HepG2 (cell line): ENCODE data around the gene MCC. TPM values are rescaled to one million over a fixed set of nuclear protein-coding genes. Genes with fewer than 3 reads are reported as not detected.

Source experiments
- ATAC-seq: fragments of 200-7000 bp; cut with Tn5 transposase; 3 replicates; pipeline ENCODE4 v1.9.1; 2020; ENCODE audit warnings: mild to moderate bottlenecking, moderate library complexity
- BruUV-seq: library from RNA; stranded (reverse); fragments of 400-500 nt; replicated peaks from 2 replicates; lab custom pipeline; 2021; lab: Mats Ljungman, UMichigan
- CTCF ChIA-PET: fragments of 300-600 bp; formaldehyde crosslinking; extraction: SDS; loops from one replicate; lab custom pipeline; 2021; ENCODE audit warnings: low total read pairs, inconsistent platforms, low intra/inter-chr PET ratio; lab: Yijun Ruan, JAX
- POLR2A ChIA-PET: fragments of 350-600 bp; sonication (Branson Sonifier 250); formaldehyde crosslinking; loops from one replicate; lab custom pipeline; 2020; ENCODE audit warnings: antibody characterized with exemption, inconsistent platforms; lab: Yijun Ruan, JAX
- DNase-seq: peaks from one replicate; pipeline ENCODE4 v3.0.0-alpha.2; 2015; ENCODE audit warnings: low spot score
- FAIRE-seq: peaks from 3 replicates; lab custom pipeline; 2011; peaks lifted over from hg19 to GRCh38; lab: Jason Lieb, UNC
- H2AFZ ChIP-seq: one replicate; pipeline ENCODE4 v1.6.1; 2011; ENCODE audit warnings: low read length, inconsistent platforms
- H3K27ac ChIP-seq: fragments of 300-600 bp; 3 replicates; pipeline ENCODE4 v1.8.0; 2011; ENCODE audit warnings: mixed run types, mild to moderate bottlenecking, mixed read lengths, low read length, inconsistent platforms; ENCODE audit not compliant: insufficient read depth; ENCODE audit errors: extremely low read length
- H3K27me3 ChIP-seq, 2 experiments: fragments of 200-600 bp in 1 of 2; 2 replicates in 1 of 2; 3 replicates in 1 of 2; pipeline versions ENCODE4 v1.6.0 to v1.8.0; 2011; ENCODE audit warnings: low read length in 2 of 2, mild to moderate bottlenecking in 2 of 2, moderate library complexity in 2 of 2, inconsistent platforms in 1 of 2; ENCODE audit not compliant: insufficient read depth in 2 of 2, control insufficient read depth in 1 of 2
- H3K36me3 ChIP-seq, 2 experiments: fragments of 200-600 bp in 1 of 2; replicated peaks in 1 of 2; 2 replicates in 1 of 2; 3 replicates in 1 of 2; pipeline versions ENCODE4 v1.5.1 to v1.8.0; 2011; ENCODE audit warnings: low read length in 2 of 2, inconsistent platforms in 1 of 2; ENCODE audit not compliant: insufficient read depth in 2 of 2, control insufficient read depth in 1 of 2
- H3K4me1 ChIP-seq: 2 replicates; pipeline ENCODE4 v1.5.1; 2012; ENCODE audit warnings: low read length, inconsistent platforms; ENCODE audit not compliant: insufficient read depth
- H3K4me2 ChIP-seq: 2 replicates; pipeline ENCODE4 v1.6.0; 2011; ENCODE audit warnings: low read depth, low read length, inconsistent platforms
- H3K4me3 ChIP-seq, 3 experiments: fragments of 200-600 bp in 1 of 3; sonication (generic), shearing (Covaris generic) in 1 of 3; replicated peaks in 1 of 3; 2 replicates each; pipeline ENCODE4 v1.5.1; 2011 to 2016; ENCODE audit warnings: low read length in 3 of 3, inconsistent platforms in 2 of 3, low read depth in 2 of 3, mild to moderate bottlenecking in 2 of 3, control low read depth in 1 of 3, mixed read lengths in 1 of 3; ENCODE audit not compliant: insufficient read depth in 1 of 3
- H3K79me2 ChIP-seq: one replicate; pipeline ENCODE4 v1.6.1; 2011; ENCODE audit warnings: low read length, inconsistent platforms; ENCODE audit not compliant: insufficient read depth
- H3K9ac ChIP-seq: 2 replicates; pipeline ENCODE4 v1.6.0; 2011; ENCODE audit warnings: mild to moderate bottlenecking, low read depth, low read length, inconsistent platforms; ENCODE audit not compliant: insufficient read depth
- H3K9me3 ChIP-seq: 2 replicates; pipeline ENCODE4 v1.5.1; 2012; ENCODE audit warnings: mild to moderate bottlenecking, low read length
- H4K20me1 ChIP-seq: 2 replicates; pipeline ENCODE4 v1.6.0; 2011; ENCODE audit warnings: inconsistent platforms, mild to moderate bottlenecking, low read length, moderate library complexity; ENCODE audit not compliant: insufficient read depth
- CBX5 ChIP-seq: sonication (generic); formaldehyde crosslinking; IDR thresholded peaks from 2 replicates; pipeline ENCODE4 v1.4.0; 2020; ENCODE audit warnings: missing genetic modification reagents, borderline replicate concordance
- ETV5 ChIP-seq: IDR thresholded peaks from 2 replicates; pipeline ENCODE4 v1.6.1; 2018; ENCODE audit warnings: missing biosample characterization, missing genetic modification reagents, inconsistent platforms, borderline replicate concordance
- HDAC6 ChIP-seq: fragments of 200-600 bp; sonication (generic); IDR thresholded peaks from 2 replicates; pipeline ENCODE4 v1.7.0; 2017; ENCODE audit warnings: mild to moderate bottlenecking, antibody characterized with exemption, low read length, low read depth
- MXD1 ChIP-seq: sonication (generic); formaldehyde crosslinking; IDR thresholded peaks from 2 replicates; pipeline ENCODE4 v1.4.0; 2020; ENCODE audit warnings: mild to moderate bottlenecking, missing genetic modification reagents
- PCBP2 ChIP-seq: fragments of 200-400 bp; formaldehyde crosslinking; optimal IDR thresholded peaks from 2 replicates; pipeline ENCODE3; 2018; ENCODE audit warnings: low read length, low read depth; ENCODE audit not compliant: poor library complexity, severe bottlenecking
- PLRG1 ChIP-seq: fragments of 450-650 bp; conservative IDR thresholded peaks from 2 replicates; pipeline ENCODE4 v1.6.1; 2016
- POLR2A ChIP-seq, 2 experiments: IDR thresholded peaks; 2 replicates each; pipeline ENCODE4 v1.6.1; 2011; ENCODE audit warnings: low read depth in 2 of 2, low read length in 2 of 2, mild to moderate bottlenecking in 1 of 2, moderate library complexity in 1 of 2; ENCODE audit not compliant: insufficient read depth in 1 of 2
- ZNF513 ChIP-seq: sonication (generic); formaldehyde crosslinking; conservative IDR thresholded peaks from 2 replicates; pipeline ENCODE4 v1.5.0; 2020; ENCODE audit warnings: missing genetic modification reagents
- ZNF652 ChIP-seq: IDR thresholded peaks from 2 replicates; pipeline ENCODE4 v1.6.1; 2016; ENCODE audit warnings: low read depth, borderline replicate concordance
- ZNF773 ChIP-seq: sonication (generic); formaldehyde crosslinking; IDR thresholded peaks from 2 replicates; pipeline ENCODE4 v1.4.0; 2020; ENCODE audit warnings: missing genetic modification reagents, borderline replicate concordance
- WGBS: methylation state at CpG from one replicate; pipeline ENCODE4 v1.1.6; 2017; ENCODE audit warnings: low lambda C conversion rate; 5-methylcytosine and 5-hydroxymethylcytosine counted together
- in situ Hi-C: cut with HindIII; loops from 2 replicates; pipeline ENCODE4 v1.10.0; 2017; ENCODE audit warnings: low pct_unique_long_range_greater_than_20kb; ENCODE audit not compliant: extremely low pct_ligation_motif_present
- intact Hi-C: fragments of 100-400 bp; cut with micrococcal nuclease; formaldehyde crosslinking; loops from one replicate; pipeline ENCODE4 v1.10.0; 2022; ENCODE audit not compliant: unreplicated experiment
- polyA plus RNA-seq, 8 experiments: library from polyadenylated mRNA; depleted of rRNA in 3 of 8; stranded (reverse) in 7 of 8; unstranded in 1 of 8; fragments of >200 nt; fragmentation: Illumina TruSeq in 4 of 8; extraction: Trizol in 4 of 8; gene quantifications; 2 replicates each; pipeline versions ENCODE4 v1.2.1 to v1.2.3, GENCODE V29; 2011 to 2016; ENCODE audit warnings: low read depth in 4 of 8, missing spikeins in 1 of 8, mixed read lengths in 1 of 8; ENCODE audit not compliant: insufficient read depth in 1 of 8
- total RNA-seq, 5 experiments: library from RNA; depleted of rRNA; stranded (reverse); fragments of >200 nt; fragmentation: Illumina TruSeq; extraction: Trizol; gene quantifications; 2 replicates each; pipeline ENCODE4 v1.2.3, GENCODE V29; 2016; ENCODE audit warnings: low read depth in 1 of 5

Gene MCC
- total and polyA plus RNA-seq, 2 of the 13 experiments (the other 11 are each of a cell fraction or from before 2014, with no cell fraction given): 0.55 to 2.4 TPM

GRCh38 chr5:113382731-113383130 lies 105.5 kb downstream of the MCC start:
- Histone ChIP-seq H2AFZ (no peak overlapping the region), H3K4me3 (no peak overlapping the region), H3K27me3 (peaks cover 0 to 6% of the 10 kb centered on the region in 2 experiments; a peak in 1 of 5 replicates), H3K4me1 (no peaks in the 10 kb centered on the region), H3K27ac (no peak overlapping the region), H3K4me2 (no peak overlapping the region), H3K79me2 (no peaks in the 10 kb centered on the region), H4K20me1 (no peaks in the 10 kb centered on the region), H3K9ac (no peak overlapping the region), H3K36me3 (no peaks in the 10 kb centered on the region), H3K9me3 (no peaks in the 10 kb centered on the region)
- POLR2A ChIA-PET: no interaction called here
- FAIRE-seq (no peak), DNase-seq (no peak), ATAC-seq (no peak)
- 53% methylated on average over 1 of the region's 1 CpG for WGBS
- in situ Hi-C loops (no loop called here), intact Hi-C loops (no loop called here)
- BruUV-seq: no TSS peak
- CTCF ChIA-PET: no interaction called here
- TF ChIP-seq ETV5 (CRISPR knock-in tag): no peak
- TF ChIP-seq PCBP2: no peak
- TF ChIP-seq HDAC6: no peak
- TF ChIP-seq MXD1 (CRISPR knock-in tag): no peak
- TF ChIP-seq ZNF652 (CRISPR knock-in tag): no peak
- TF ChIP-seq ZNF773 (CRISPR knock-in tag): no peak
- no peak for TF ChIP-seq PLRG1
- no peak for TF ChIP-seq CBX5 (CRISPR knock-in tag)
- TF ChIP-seq POLR2A (IDR thresholded peaks at IDR 0.05; ENCODE audit: insufficient read depth in 1 of 2, low read depth in 2 of 2, low read length in 2 of 2): no peak
- TF ChIP-seq ZNF513 (CRISPR knock-in tag): no peak
